ENCODE data around the gene PCSK6.

PCSK6 gene

GRCh38 chr15:101361418-101361817 lies 128.1 kb downstream of the PCSK6 start:
- H2BK5ac ChIP-seq (ENCODE audit: low read length): no peak overlapping the region
- no peak overlapping the region for H3K4me2 ChIP-seq (ENCODE audit: insufficient read depth, low read length, poor library complexity, severe bottlenecking)
- no peak overlapping the region for H4K8ac ChIP-seq (ENCODE audit: low read depth, low read length)
- H3K18ac ChIP-seq (ENCODE audit: low read length): no peak overlapping the region
- peaks cover 0 to 12% of the 10 kb centered on the region in 2 donors for H3K9me3 ChIP-seq (replicated peaks in 1 of 2; ENCODE audit: control insufficient read depth in 2 of 2, insufficient read depth in 1 of 2, low read depth in 1 of 2, low read length in 2 of 2)
- H3K27me3 ChIP-seq (ENCODE audit: control insufficient read depth in 3 of 3, insufficient read depth in 3 of 3, low read depth in 1 of 3, low read length in 3 of 3): no peaks in the 10 kb centered on the region
- H3K4me1 ChIP-seq (ENCODE audit: control insufficient read depth in 2 of 2, insufficient read depth in 1 of 2, low read depth in 1 of 2, low read length in 2 of 2): peaks cover 0 to 9% of the 10 kb centered on the region in 2 donors
- no peaks in the 10 kb centered on the region for H3K79me1 ChIP-seq (ENCODE audit: low read depth, low read length)
- no peak overlapping the region for H2AFZ ChIP-seq (ENCODE audit: low read length)
- no peak overlapping the region for H2BK120ac ChIP-seq (ENCODE audit: low read depth, low read length)
- H3K9ac ChIP-seq (ENCODE audit: low read depth, low read length, poor library complexity): no peak overlapping the region
- H3K36me3 ChIP-seq (replicated peaks in 1 of 2; ENCODE audit: control insufficient read depth in 2 of 2, insufficient read depth in 2 of 2, low read length in 2 of 2): no peaks in the 10 kb centered on the region
- H2BK15ac ChIP-seq (ENCODE audit: low read length): no peak overlapping the region
- H2BK12ac ChIP-seq (ENCODE audit: low read length): no peak overlapping the region
- no peak overlapping the region for H3K23ac ChIP-seq (ENCODE audit: low read depth, low read length, poor library complexity)
- no peak overlapping the region for H3K4me3 ChIP-seq (ENCODE audit: low read length in 2 of 2)
- no peak overlapping the region for H4K91ac ChIP-seq (ENCODE audit: low read depth, low read length, poor library complexity)
- no peak overlapping the region for H3K14ac ChIP-seq (ENCODE audit: low read length)
- H2AK5ac ChIP-seq (ENCODE audit: low read depth, low read length): no peak overlapping the region
- DNase-seq (ENCODE audit: low spot score): no peak
- no peak overlapping the region for H3K27ac ChIP-seq (replicated peaks; ENCODE audit: low read length)
- no CpG with 5 or more reads among the region's 4 CpGs for WGBS, 2 donors (ENCODE audit: extremely low coverage in 2 of 2, insufficient read length in 2 of 2, insufficient replicate concordance in 1 of 2)
- no peak overlapping the region for H3K4ac ChIP-seq (ENCODE audit: low read length)

- Histone ChIP-seq H4K8ac (ENCODE audit: low read depth, low read length) (no peak overlapping the region), H3K27me3 (ENCODE audit: control insufficient read depth in 3 of 3, insufficient read depth in 3 of 3, low read depth in 1 of 3, low read length in 3 of 3) (no peaks in the 10 kb centered on the region), H2BK15ac (ENCODE audit: low read length) (no peak overlapping the region), H3K14ac (ENCODE audit: low read length) (peak overlapping the region; percentile 66), H2BK120ac (ENCODE audit: low read depth, low read length) (no peak overlapping the region), H3K79me1 (ENCODE audit: low read depth, low read length) (no peaks in the 10 kb centered on the region), H3K4ac (ENCODE audit: low read length) (no peak overlapping the region), H2AK5ac (ENCODE audit: low read depth, low read length) (no peak overlapping the region), H2AFZ (ENCODE audit: low read length) (no peak overlapping the region), H3K4me2 (ENCODE audit: insufficient read depth, low read length, poor library complexity, severe bottlenecking) (no peak overlapping the region), H3K9me3 (replicated peaks in 1 of 2; ENCODE audit: control insufficient read depth in 2 of 2, insufficient read depth in 1 of 2, low read depth in 1 of 2, low read length in 2 of 2) (peaks cover 0 to under 1% of the 10 kb centered on the region in 2 donors), H3K27ac (replicated peaks; ENCODE audit: low read length) (no peak overlapping the region), H3K23ac (ENCODE audit: low read depth, low read length, poor library complexity) (no peak overlapping the region), H3K18ac (ENCODE audit: low read length) (no peak overlapping the region), H4K91ac (ENCODE audit: low read depth, low read length, poor library complexity) (no peak overlapping the region), H2BK12ac (ENCODE audit: low read length) (no peak overlapping the region), H3K9ac (ENCODE audit: low read depth, low read length, poor library complexity) (no peak overlapping the region), H3K36me3 (replicated peaks in 1 of 2; ENCODE audit: control insufficient read depth in 2 of 2, insufficient read depth in 2 of 2, low read length in 2 of 2) (no peaks in the 10 kb centered on the region), H3K4me1 (ENCODE audit: control insufficient read depth in 2 of 2, insufficient read depth in 1 of 2, low read depth in 1 of 2, low read length in 2 of 2) (peaks cover 0 to 9% of the 10 kb centered on the region in 2 donors), H2BK5ac (ENCODE audit: low read length) (no peak overlapping the region), H3K4me3 (ENCODE audit: low read length in 2 of 2) (no peak overlapping the region)
- no peak for DNase-seq (ENCODE audit: low spot score)
- WGBS, 2 donors (ENCODE audit: extremely low coverage in 2 of 2, insufficient read length in 2 of 2, insufficient replicate concordance in 1 of 2): no CpG with 5 or more reads among the region's 9 CpGs
These were observed 130.1 kb downstream of the PCSK6 start for GRCh38 chr15:101359365-101359947.

GRCh38 chr15:101358895-101359294 lies 130.6 kb downstream of the PCSK6 start:
- no peak overlapping the region for H2BK12ac ChIP-seq (ENCODE audit: low read length)
- no peak overlapping the region for H3K23ac ChIP-seq (ENCODE audit: low read depth, low read length, poor library complexity)
- H2AFZ ChIP-seq (ENCODE audit: low read length): no peak overlapping the region
- no peak overlapping the region for H2BK120ac ChIP-seq (ENCODE audit: low read depth, low read length)
- H3K79me1 ChIP-seq (ENCODE audit: low read depth, low read length): no peaks in the 10 kb centered on the region
- peaks cover 0 to 9% of the 10 kb centered on the region in 2 donors for H3K4me1 ChIP-seq (ENCODE audit: control insufficient read depth in 2 of 2, insufficient read depth in 1 of 2, low read depth in 1 of 2, low read length in 2 of 2)
- H3K4ac ChIP-seq (ENCODE audit: low read length): no peak overlapping the region
- no peak overlapping the region for H3K4me3 ChIP-seq (ENCODE audit: low read length in 2 of 2)
- H3K14ac ChIP-seq (ENCODE audit: low read length): no peak overlapping the region
- H3K4me2 ChIP-seq (ENCODE audit: insufficient read depth, low read length, poor library complexity, severe bottlenecking): no peak overlapping the region
- H3K27me3 ChIP-seq (ENCODE audit: control insufficient read depth in 3 of 3, insufficient read depth in 3 of 3, low read depth in 1 of 3, low read length in 3 of 3): no peaks in the 10 kb centered on the region
- WGBS, 2 donors (ENCODE audit: extremely low coverage in 2 of 2, insufficient read length in 2 of 2, insufficient replicate concordance in 1 of 2): no CpG with 5 or more reads among the region's 7 CpGs
- H3K9me3 ChIP-seq (replicated peaks in 1 of 2; ENCODE audit: control insufficient read depth in 2 of 2, insufficient read depth in 1 of 2, low read depth in 1 of 2, low read length in 2 of 2): peaks cover 0 to under 1% of the 10 kb centered on the region in 2 donors
- H2BK15ac ChIP-seq (ENCODE audit: low read length): no peak overlapping the region
- no peak for DNase-seq (ENCODE audit: low spot score)
- H4K91ac ChIP-seq (ENCODE audit: low read depth, low read length, poor library complexity): no peak overlapping the region
- H3K9ac ChIP-seq (ENCODE audit: low read depth, low read length, poor library complexity): no peak overlapping the region
- no peak overlapping the region for H2BK5ac ChIP-seq (ENCODE audit: low read length)
- H4K8ac ChIP-seq (ENCODE audit: low read depth, low read length): no peak overlapping the region
- H2AK5ac ChIP-seq (ENCODE audit: low read depth, low read length): no peak overlapping the region
- H3K27ac ChIP-seq (replicated peaks; ENCODE audit: low read length): no peak overlapping the region
- no peaks in the 10 kb centered on the region for H3K36me3 ChIP-seq (replicated peaks in 1 of 2; ENCODE audit: control insufficient read depth in 2 of 2, insufficient read depth in 2 of 2, low read length in 2 of 2)
- H3K18ac ChIP-seq (ENCODE audit: low read length): no peak overlapping the region

DNA sequence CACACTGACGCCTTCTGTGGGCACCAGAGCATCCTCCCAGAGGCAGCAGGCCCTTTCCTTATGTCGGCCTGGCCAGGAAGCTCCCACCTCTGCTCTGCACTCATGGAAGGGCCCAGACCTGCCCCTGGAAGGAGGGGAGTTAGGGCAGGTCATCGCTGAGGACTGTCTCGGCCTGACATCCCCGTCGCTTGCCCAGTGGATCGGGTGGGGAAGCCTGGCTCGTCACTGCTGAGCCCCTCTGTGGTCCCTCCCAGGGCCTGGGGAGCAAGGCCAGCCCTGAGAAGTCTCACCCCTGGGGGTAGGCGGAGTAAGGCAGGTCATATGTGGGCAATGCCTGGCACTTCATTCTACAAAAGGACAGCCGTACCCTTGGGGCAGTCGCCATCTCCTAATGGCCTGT lies 131.6 kb downstream of the PCSK6 start:
- Histone ChIP-seq H3K4ac (ENCODE audit: low read length) (peak overlapping the region; percentile 55), H3K36me3 (replicated peaks in 1 of 2; ENCODE audit: control insufficient read depth in 2 of 2, insufficient read depth in 2 of 2, low read length in 2 of 2) (peaks cover 2 to 4% of the 10 kb centered on the region in 2 donors), H2BK15ac (ENCODE audit: low read length) (peak overlapping the region; percentile 78), H3K79me1 (ENCODE audit: low read depth, low read length) (no peaks in the 10 kb centered on the region), H3K18ac (ENCODE audit: low read length) (peak overlapping the region; percentile 86), H3K27me3 (ENCODE audit: control insufficient read depth in 3 of 3, insufficient read depth in 3 of 3, low read depth in 1 of 3, low read length in 3 of 3) (no peaks in the 10 kb centered on the region), H2AK5ac (ENCODE audit: low read depth, low read length) (peak overlapping the region; percentile 94), H2BK5ac (ENCODE audit: low read length) (no peak overlapping the region), H4K91ac (ENCODE audit: low read depth, low read length, poor library complexity) (no peak overlapping the region), H3K9ac (ENCODE audit: low read depth, low read length, poor library complexity) (no peak overlapping the region), H3K4me2 (ENCODE audit: insufficient read depth, low read length, poor library complexity, severe bottlenecking) (no peak overlapping the region), H3K4me3 (ENCODE audit: low read length in 2 of 2) (no peak overlapping the region), H3K27ac (replicated peaks; ENCODE audit: low read length) (no peak overlapping the region), H2AFZ (ENCODE audit: low read length) (no peak overlapping the region), H3K4me1 (ENCODE audit: control insufficient read depth in 2 of 2, insufficient read depth in 1 of 2, low read depth in 1 of 2, low read length in 2 of 2) (peaks cover 0 to 9% of the 10 kb centered on the region in 2 donors), H4K8ac (ENCODE audit: low read depth, low read length) (no peak overlapping the region), H3K9me3 (replicated peaks in 1 of 2; ENCODE audit: control insufficient read depth in 2 of 2, insufficient read depth in 1 of 2, low read depth in 1 of 2, low read length in 2 of 2) (peaks cover 4% of the 10 kb centered on the region in 2 donors), H2BK120ac (ENCODE audit: low read depth, low read length) (no peak overlapping the region), H2BK12ac (ENCODE audit: low read length) (peak overlapping the region; percentile 89), H3K23ac (ENCODE audit: low read depth, low read length, poor library complexity) (no peak overlapping the region), H3K14ac (ENCODE audit: low read length) (no peak overlapping the region)
- WGBS, 2 donors (ENCODE audit: extremely low coverage in 2 of 2, insufficient read length in 2 of 2, insufficient replicate concordance in 1 of 2): no CpG with 5 or more reads among the region's 11 CpGs
- DNase-seq (ENCODE audit: low spot score): no peak
